Measurements from ENCODE around the gene TPPP3.
"Not testable (repeated sequence)": the region's sequence is repeated elsewhere in the genome, so short reads cannot be mapped to it uniquely, and the experiment has no call there.

The TPPP3 gene

GRCh38 chr16:67426022-67426421 is 32.7 kb upstream of the TPPP3 start:
- DNase-seq (ENCODE audit: low read depth in 2 of 2) = no peak

GRCh38 chr16:67425580-67425979 is 32.3 kb upstream of the TPPP3 start:
- no peak for DNase-seq (ENCODE audit: low read depth in 2 of 2)

GRCh38 chr16:67425061-67425460 is 31.8 kb upstream of the TPPP3 start:
- DNase-seq (ENCODE audit: low read depth in 2 of 2) = no peak

DNA sequence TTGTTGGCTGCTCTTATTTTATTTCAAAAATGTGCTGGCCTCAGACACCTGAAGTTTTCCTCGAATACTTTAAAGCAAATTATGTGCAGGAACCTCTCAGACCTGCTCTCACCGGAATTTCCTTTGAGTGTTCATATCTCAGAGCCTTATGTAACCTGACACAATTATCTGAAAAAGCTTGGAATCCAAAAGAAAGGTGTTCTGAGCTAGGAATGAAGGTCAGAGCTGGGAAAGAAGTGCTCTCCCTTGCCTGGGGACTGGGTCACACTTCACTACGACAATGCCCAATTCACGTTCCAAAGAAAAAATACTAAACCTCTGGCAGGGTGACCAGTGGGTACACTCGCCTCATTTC is 30.9 kb upstream of the TPPP3 start:
- no peak for DNase-seq (ENCODE audit: low read depth in 2 of 2)

GRCh38 chr16:67423611-67424260 is 30.4 kb upstream of the TPPP3 start:
- DNase-seq (ENCODE audit: low read depth in 2 of 2) = no peak

GRCh38 chr16:67423015-67423414 is 29.7 kb upstream of the TPPP3 start:
- no peak for DNase-seq (ENCODE audit: low read depth in 2 of 2)

DNA sequence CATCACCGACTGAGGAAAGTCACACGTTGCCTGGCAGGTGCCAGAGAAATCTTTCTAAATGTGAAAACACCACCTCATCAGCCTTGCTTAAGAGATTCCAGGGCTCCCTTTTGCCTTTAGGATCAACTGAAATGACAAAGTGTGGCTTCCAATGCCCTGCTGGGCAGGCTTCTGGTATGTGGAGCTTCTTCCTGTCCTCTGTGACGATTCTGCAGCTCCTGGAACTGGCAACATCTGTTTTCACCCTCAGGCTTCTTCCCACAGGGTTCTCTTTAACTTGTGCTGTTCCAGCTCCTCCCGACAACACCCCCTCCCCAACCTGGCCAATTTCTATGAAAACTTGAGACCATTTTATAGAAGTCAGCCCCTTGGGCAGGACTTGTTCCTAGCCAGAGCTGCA is 27.7 kb upstream of the TPPP3 start:
- no peak for DNase-seq (ENCODE audit: low read depth in 2 of 2)

DNA sequence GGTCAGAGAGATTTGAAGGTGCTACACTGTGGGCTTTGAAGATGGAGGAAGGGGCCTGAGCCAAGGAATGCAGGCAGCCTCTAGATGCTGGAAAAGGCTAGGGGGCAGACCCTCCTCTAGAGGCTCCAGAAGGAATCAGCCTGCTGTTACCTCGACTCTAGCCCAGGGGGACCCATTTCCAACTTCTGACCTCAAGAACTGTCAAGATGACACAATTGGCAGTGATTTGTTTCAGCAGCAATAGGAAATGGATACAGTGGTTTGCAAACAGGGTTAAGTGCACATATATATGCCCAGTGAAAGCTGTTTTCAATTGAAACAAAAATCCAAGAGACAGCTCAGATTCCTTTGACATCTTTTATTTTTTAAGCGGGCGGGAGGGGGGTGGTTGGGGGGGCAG is 26.6 kb upstream of the TPPP3 start:
- no peak for DNase-seq (ENCODE audit: low read depth in 2 of 2)

DNA sequence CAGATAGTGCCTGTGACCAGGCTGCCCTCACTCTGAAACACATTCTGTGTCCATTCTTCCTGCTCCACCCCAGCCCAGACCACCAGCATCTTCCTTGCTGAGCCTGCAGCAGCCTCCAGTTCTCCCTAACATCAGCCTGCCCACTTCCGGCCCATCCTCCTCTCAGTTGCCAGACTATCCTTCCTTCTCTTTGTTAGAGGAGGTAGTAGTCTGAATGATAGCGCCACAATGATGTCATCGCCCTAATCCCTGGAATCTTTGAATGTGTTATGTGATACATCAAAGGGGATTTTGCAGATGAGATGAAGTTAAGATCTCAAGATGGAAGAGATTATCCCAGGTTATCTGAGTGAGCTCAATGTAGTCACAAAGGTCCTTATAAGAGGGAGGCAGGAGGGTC is 26.2 kb upstream of the TPPP3 start:
- no peak for DNase-seq (ENCODE audit: low read depth in 2 of 2)

- DNase-seq (ENCODE audit: low read depth in 2 of 2) = no peak
Measured at GRCh38 chr16:67417333-67418061, 24.2 kb upstream of the TPPP3 start.

GRCh38 chr16:67415872-67416793 is 22.8 kb upstream of the TPPP3 start, which contains the start of gene ZDHHC1:
Gene ZDHHC1, minus strand, starts transcription at chr16:67416477. Its CDS starts 8,702 bp downstream, at chr16:67407775.
- DNase-seq (ENCODE audit: low read depth in 2 of 2) = peak in 1 of 2 donors; percentile 13

DNA sequence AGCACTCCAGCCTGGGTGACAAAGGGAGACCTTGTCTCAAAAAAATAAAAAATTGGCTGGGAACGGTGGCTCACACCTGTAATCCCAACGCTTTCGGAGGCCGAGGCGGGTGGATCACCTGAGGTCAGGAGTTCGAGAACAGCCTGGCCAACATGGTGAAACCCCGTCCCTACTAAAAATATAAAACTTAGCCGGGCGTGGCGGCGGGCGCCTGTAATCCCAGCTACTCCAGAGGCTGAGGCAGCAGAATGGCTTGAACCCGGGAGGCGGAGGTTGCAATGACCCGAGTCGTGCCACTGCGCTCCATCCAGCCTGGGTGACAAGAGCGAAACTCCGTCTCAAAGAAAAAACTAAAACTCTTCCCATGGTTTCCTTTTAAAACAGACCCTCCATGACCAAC is 22.1 kb upstream of the TPPP3 start:
- DNase-seq (ENCODE audit: low read depth in 2 of 2) = not testable (repeated sequence)

GRCh38 chr16:67413978-67414911 is 20.9 kb upstream of the TPPP3 start:
- no peak for DNase-seq (ENCODE audit: low read depth in 2 of 2)

GRCh38 chr16:67412294-67412693 is 19.0 kb upstream of the TPPP3 start:
- DNase-seq (ENCODE audit: low read depth in 2 of 2) = no peak

DNA sequence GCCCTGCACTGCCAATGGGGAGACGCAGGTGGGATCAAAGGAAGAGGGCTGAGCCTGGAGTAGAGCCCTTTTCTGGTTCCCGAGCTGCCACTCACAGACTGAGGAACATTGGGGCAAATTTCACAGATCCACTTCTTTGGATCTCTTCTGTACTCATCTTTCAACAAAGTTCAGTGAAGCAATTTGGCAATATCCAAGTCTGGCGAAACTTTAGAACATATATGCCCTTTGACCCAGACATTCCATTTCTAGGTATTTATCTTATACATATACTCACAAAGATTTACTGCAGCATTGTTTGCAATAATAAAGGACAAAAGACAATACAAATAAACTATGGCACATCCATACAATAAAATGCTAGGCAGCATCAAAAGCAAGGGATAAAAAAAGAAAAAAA is 18.0 kb upstream of the TPPP3 start:
- DNase-seq (ENCODE audit: low read depth in 2 of 2) = no peak

DNA sequence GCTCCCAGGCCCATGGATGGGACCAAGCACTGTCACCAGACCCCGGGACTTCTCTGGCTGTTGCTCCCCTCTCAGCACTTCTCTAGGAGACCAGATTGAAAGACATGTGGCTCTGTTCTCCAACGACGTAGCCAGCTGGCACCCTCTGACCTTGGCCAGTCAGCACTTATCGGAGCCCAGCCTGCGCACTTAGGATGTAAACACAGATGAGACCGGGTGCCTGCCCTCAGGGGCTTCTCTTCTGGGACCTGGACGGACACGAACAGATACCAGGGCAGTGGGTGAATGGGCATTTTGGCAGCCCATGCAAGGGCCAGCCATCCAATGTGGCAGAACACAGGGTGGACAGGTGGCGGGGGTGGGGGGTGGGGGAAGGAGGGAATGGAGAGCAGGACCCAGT is 16.3 kb upstream of the TPPP3 start:
- DNase-seq (ENCODE audit: low read depth in 2 of 2) = no peak

DNA sequence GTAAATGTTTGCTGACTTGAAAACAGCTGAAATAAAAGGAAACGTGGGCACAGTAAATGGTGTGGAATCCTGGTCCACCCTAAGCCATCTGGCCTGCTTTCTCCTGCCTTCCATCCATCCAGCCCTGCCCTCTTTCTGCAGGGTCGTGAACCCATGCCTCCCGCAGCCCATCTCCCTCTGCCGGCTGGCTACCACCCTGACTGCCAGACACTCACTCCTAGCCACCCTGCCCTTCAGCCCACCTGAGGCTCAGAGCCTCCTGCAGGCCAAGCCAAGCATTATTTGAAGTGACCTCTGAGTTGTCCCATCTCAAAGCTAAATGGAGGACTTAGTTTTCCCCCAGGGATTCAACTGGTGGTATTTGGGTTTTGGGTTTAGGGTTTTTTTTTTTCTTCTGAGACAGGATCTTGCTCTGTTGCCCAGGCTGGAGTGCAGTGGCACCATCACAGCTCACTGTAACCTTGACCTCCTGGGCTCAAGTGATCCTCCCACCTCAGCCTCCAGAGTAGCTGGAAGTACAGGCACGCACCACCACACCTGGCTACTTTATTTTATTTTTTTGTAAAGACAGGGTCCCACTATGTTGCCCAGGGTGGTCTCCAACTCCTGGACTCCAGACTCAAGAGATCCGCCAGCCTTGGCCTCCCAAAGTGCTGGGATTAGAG is 14.6 kb upstream of the TPPP3 start:
- DNase-seq (ENCODE audit: low read depth in 2 of 2) = no peak

- no peak for DNase-seq (ENCODE audit: low read depth in 2 of 2)
Measured at GRCh38 chr16:67407176-67407787, 14.0 kb upstream of the TPPP3 start.

- DNase-seq (ENCODE audit: low read depth in 2 of 2) = no peak
Measured at GRCh38 chr16:67406111-67406971, 13.0 kb upstream of the TPPP3 start.

All from stimulated activated CD8-positive, alpha-beta memory T cell treated with anti-CD3 and anti-CD28 coated beads, Interleukin-2, amount 100 ng/mL, for 1 hour (primary cell).